C4-2B (cell line): ENCODE results near the gene GHRH.

Source experiments
- ZFX ChIP-seq: fragments of 450-650 bp; IDR thresholded peaks from 2 replicates; pipeline ENCODE4 v1.6.1; 2017
- TF ChIP-seq, protein P1 (sequence below): fragments of 450-650 bp; conservative IDR thresholded peaks from 2 replicates; pipeline ENCODE4 v1.5.1; 2017; ENCODE audit warnings: mild to moderate bottlenecking

DNA sequence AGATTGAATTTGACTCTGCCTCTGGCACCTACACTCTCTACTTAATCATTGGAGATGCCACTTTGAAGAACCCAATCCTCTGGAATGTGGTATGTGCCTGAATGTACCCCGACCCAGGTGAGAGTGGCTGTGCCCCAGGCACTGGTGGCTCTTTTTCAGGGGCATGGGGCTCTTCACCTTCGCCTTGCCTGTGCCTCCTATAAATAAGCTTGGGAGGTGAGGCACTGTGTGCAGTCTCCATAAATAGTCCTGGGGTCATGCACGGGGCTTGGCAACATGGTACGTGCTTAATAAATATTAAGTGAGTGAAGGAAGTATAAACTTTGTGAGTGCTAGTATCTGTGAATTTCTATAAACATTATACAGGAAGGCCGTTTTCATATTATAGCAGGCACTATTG, 33.0 kb downstream of the GHRH start:
- TF ChIP-seq, protein P1, sequence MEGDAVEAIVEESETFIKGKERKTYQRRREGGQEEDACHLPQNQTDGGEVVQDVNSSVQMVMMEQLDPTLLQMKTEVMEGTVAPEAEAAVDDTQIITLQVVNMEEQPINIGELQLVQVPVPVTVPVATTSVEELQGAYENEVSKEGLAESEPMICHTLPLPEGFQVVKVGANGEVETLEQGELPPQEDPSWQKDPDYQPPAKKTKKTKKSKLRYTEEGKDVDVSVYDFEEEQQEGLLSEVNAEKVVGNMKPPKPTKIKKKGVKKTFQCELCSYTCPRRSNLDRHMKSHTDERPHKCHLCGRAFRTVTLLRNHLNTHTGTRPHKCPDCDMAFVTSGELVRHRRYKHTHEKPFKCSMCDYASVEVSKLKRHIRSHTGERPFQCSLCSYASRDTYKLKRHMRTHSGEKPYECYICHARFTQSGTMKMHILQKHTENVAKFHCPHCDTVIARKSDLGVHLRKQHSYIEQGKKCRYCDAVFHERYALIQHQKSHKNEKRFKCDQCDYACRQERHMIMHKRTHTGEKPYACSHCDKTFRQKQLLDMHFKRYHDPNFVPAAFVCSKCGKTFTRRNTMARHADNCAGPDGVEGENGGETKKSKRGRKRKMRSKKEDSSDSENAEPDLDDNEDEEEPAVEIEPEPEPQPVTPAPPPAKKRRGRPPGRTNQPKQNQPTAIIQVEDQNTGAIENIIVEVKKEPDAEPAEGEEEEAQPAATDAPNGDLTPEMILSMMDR, result no peak
- no peak for TF ChIP-seq ZFX
